NCI-H82 (cell line): ENCODE results near the gene ZIC4.

Source experiments
- DNase-seq: peaks from one replicate; lab custom pipeline; 2025; lab: John Stamatoyannopoulos, UW

The ZIC4 gene

DNA sequence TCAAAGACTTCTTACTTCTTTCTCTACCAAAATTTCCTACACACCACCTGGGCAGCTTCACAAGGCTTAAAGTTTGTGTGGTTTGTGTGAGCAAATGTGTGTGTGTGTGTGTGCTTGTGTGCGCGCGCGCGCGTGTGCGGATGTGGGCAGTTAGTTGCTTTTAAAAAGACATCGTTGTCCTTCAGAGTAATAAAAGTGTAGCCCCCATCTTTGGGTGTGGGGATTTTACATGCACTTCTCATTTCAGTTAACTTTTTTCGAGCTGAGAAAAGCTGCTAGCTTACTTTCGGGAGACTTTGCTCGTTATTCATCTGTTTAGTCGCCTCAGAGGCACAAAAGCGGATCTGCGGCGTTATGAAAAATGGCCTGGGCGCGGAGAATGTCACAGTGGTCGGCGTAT, 36.0 kb downstream of the ZIC4 start:
- DNase-seq: no peak

DNA sequence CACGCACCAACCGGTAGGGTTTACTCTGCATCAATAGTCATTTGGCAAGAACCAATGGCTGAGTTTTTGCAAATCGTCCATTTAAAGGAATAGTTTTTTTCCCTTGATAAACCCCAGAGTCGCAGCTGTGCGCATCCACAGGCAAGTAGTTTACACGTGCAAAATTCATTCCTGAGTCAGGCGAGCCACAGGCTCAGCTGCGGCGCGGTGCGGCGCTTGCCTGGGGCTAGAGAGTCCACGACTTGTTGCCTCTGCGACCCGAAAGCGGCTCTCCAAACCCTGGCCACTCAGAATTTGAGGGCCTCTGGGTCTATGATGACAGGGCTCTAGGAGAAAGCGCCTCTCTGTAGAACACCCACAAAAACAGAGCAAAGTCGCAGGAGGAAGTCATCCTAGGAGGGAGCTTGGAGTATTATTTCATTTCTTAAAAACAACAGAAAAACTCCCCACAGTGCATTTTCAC, 36.7 kb downstream of the ZIC4 start:
- peak; percentile 16 for DNase-seq

DNA sequence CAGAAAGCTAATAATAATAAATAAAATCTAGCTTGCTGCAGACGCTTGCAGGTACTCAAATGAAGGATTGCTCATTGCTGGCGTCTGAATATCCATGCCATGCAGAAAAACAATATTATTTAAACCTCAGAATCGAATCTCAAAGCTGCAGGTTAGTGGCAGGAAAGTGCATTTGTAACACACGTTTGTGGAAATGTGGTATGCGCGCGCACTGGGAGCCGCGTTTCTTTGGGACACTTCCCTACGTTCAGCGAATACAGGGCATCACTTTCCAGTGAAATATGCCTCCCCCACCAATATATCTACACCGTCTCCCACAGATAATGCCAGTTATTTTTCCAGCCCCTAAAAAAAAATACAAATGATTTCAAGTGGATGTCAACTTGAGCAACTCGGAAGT, 37.1 kb downstream of the ZIC4 start:
- no peak for DNase-seq

DNA sequence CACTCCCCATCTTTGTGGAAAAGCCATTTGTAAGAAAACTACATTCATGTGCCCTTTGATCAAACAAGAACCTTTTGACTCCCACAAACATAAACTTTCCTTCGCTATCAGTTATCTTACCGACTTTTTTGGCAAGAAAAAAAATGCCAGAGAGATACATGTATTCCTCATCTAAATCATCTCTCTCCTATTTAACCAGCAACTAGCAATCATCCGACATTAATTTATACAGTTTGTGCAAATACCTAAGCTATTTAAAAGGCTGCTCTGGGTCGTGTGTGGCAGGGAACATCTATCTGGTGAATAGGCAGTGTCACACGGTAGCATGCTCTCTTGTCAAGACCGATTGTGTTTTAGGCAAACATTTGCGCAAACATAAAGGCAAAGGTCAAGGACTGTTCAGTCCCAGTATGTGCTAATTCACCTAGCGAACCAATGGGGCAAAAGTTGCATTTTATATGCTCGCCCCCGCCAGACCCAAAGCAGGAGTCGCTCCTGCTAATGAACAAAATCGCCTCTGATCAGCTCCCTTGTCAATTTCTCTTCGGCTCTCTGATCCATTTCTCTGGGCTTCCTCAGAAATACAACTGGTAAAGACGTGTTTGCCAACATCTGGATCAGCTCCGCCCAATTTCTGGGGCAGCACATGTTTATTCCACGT, 37.7 kb downstream of the ZIC4 start:
- peak; percentile 38 for DNase-seq

DNA sequence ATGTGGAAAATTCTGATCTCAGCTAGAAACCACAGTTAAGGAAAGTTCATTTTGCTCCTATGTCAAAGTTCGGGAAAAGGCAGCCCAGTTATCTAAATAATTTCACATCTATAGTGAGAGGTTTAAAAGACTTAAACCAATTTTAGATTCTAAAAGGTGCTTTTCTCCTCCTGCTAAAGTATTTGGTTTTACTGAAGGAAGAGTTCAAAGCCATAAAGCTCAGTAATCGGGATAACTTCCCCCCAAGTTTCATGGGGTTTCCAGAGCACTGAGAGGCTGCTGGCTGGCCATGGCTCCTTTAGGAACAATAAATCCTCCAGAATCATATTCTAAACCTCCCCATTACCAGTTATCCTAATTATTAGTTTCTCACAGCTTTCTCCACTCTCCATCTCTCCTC, 38.2 kb downstream of the ZIC4 start:
- DNase-seq: no peak

DNA sequence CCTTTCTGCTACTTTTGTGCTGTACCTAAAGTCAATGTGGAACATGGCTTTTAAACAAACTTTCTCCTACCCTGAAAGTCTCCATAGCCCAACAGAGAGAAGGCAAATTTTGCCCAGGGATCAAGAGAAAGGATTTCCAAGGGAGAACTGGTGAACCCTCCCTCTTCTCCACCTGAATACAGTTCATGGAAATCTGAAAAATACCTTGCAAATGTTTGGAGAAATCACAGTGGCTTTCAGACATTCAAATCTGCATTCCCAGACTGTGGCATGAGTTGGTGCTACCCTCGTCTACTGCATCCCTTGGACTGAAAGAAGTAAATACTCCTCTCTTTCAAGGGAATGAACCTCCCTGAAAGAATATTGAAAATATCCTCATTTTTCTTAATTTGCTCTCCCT, 38.7 kb downstream of the ZIC4 start:
- no peak for DNase-seq

DNA sequence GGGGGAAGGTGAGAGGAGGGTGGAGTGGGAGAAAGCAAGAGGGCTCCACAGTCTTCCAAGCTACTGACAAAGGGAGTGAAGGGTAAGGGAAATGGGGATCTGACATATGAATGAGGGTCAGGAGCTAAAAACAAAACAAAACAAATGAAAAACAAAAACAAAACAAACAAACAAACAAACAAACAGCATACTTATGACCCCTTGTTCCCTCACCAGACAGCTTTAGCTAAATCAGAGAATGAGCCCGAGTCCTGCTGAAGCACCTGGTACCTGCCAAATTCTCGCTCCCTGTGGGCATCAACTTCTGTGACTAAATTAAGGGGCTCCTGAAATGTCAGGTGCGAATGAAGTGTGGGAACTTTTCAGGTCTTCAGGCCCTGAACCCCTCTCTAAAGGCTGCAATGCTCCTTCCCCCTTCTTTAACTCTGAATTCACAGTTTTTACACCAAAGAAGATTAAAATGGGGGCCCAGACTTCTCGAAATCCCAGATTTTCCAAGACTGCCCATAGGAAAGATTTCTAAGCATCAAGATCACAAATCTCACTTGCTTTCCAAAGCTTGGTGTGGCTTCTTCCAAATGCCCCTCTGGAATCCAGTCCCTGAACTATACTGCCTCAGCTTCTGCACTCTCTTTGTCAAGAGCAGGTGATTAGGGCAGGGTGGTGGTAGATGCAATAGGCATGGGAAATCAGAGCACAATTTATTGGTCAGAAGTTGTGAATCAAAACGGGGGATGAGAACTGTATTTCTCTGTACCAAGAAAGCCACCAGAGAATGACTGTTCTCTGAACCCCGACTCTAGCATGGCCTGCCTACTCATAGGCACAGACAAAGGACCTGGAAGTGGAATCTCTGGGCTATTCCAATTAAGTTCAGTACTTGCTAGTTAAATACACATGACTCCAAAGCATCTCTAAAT, 40.9 kb downstream of the ZIC4 start:
- DNase-seq: no peak

DNA sequence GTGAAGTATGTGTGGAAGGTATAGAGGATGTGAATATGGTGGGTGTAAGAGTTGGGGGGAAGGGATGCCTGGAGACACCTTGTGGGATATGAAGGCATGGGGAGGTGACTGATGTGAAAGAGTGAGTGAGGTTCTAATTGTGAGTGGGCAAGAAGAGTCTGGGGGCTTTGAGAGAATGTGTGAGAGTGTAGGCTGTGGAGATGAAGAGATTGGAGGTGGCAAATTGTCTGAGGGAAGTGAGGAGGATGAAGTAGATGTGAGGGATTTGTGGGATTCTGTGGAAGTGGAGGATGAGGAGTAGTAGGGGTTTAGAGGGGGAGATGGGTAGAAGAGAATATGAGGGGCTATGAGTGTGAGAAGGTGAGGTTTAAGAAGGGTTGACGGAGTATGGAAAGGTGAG, 41.6 kb downstream of the ZIC4 start:
- DNase-seq: no peak

DNA sequence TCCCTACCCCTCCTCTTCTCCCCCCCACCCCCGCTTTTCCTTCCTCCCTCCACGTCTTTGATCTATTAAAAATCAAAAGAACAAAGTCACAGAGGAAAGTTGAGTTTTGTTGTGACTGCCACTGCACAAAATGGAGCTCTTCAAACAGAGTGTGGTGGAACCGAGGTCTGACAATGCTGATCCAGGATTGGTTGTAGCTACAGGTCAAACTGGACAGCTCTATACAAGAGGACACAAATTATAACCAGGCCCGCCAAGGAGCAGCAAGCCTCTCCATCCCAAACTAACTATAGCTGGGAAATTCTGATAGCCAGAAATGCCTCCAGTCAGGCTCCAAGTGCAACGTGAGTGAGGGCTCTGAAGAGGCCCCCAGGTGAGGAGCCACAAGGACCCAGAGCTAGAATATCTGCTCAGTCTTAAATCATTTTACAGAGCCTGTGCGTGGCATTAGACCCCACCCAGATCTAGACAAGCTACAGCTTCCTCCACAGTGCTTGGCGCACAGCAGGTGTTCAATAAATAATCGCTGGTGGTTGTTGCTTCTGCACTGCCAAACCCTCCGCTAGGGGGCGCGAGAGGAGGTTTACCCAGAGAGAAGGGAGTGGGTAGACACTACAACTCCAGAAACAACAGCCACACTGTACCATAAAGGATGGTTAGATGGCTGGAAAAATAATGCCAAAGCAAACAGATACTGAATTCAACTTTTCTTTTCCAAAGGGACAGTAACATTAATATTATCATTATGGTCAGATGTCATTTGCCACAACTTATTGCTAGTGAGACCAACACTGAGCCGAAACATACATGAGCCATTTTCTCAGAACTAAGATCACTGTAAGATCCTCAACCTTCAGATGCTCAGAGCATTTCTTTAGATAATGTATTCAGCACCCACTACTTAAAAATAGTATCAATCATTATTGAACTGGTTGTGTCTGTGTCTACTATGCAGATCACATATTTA, 44.6 kb downstream of the ZIC4 start:
- DNase-seq: peak; percentile 80

DNA sequence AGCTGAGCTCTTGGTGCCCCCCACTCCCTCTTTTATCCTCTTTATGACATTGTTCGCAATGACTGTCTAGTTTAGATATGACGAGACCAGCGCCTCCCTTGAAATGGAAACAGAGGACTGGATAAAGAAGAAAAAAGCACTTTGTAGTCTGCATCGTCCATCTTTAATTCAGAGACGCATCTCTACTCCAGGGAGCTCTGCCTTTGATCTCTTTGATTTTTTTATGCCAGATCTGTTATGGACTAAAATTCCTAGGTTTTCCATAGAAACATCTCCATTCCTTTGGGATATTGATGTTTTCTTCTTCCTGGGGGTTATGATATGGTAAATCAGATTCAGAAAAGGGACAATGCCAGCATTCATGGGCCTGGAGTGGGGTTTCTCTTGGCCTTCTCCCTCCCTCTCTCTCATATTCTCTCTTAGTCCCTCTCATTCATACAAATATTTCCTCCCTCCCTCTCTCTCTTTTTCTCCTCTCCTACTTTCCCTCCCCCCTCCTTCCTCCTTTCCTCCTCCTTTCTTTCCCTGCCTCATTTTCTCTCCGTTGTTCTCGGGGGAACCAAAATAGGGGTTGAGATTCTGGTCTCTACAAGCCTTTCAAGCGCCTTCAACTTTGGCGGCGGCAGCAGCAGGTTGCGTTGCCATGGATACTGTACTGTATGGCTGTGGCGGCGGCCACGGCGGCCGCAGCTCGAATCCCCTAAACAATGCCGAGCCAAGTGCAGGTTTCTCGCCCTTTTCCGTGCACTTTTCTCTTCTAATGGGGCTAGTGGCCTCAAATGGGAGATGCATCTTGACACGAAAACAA, 45.5 kb downstream of the ZIC4 start:
- no peak for DNase-seq

DNA sequence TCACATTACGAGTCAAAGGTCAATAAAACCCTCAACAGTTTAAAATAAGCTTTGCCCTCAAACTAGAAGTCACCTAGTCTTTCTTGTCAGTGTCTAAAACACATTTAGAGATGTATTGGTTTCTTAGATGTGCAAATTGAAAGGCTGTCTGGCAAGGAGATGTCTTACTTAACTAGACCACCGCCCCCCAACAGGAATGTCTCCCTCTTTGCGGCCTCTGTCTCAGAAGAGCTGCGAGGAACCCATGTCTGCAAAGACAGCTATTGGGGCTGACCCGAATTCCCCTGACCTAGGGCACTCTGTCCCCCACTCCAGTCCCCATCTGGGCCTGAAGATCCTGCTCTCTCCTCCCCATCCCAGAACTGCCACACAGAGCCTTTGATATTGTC, 46.3 kb downstream of the ZIC4 start:
- no peak for DNase-seq

DNA sequence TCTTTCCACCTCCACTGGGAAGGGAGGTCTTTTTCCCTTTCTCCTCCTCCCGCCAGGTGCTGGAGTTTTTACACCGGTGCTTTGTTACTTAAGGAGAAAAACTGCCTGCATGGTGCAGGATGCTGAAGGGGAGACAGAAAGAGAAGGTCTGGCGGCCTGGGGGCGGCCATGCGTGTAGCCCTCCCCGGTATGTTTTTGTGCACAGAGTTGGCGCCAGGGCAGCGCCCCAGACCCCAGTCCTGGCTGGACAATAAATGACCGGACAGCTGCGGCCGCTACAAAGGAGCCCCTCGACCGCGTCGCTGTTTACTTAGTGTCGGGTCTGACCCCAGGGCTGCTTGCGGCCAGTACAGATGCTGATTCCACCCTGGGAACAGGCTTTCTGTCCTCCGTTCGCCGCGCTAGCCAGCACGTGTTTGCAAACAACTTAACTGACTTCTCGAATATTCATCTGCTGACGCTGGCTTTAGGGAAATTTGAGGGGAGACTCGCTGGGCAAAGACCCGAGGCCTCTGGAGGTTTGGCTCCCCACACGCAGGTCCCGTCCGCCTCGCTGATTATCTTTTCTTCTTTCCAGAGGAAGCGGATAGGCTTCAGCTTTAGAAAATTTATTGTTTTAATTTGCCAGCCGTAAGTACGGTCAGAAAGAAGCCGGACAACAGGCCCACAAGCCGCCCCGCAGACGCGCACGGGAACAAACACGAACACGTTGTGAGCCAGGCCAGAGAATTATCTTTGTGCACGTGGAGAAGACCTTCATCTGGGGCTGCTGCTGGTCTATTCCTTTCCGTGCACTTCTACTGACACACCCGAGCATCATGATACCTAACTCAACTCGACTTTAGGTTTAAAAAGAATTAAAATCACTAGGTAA, 46.9 kb downstream of the ZIC4 start:
- no peak for DNase-seq

DNA sequence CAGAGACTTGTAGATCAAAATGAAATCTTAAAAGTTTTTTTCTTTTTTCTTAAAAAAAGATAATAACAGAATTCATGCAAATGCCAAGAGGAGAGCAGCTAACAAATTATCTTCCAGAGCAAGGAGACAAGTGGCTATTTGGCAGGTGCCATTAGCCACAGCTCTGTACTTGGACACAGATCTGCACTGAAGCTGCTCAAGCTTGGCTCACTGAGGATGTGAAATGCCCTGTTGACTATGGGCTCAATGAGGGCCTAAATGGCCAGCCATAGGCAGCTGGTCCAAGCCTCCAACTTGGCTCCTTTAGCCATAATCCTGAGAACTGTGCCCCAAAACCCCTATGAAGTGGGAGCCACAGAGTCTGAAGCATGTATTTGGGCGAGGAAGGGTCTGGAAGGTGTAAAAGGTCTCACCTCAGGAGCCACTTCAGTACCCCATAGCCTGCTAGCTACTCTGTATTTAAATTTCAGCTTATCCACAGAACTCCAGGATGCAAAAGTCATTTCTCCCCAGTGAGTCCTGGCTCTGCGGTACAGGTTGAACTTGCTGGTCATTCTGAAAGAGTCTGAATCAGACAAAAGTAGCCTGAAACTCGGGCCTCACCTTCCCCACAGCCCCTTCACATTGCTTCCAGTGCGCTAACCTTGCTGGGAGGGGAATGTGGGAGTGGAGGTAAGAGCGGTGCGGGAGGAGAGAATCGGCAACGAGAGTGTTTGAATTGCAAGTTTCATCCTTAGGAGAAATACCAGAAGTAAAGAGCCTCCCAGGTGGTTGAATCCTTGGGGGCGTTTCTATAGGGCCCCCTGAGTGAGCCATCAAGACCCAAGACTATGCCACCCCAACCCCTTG, 48.0 kb downstream of the ZIC4 start:
- no peak for DNase-seq

DNA sequence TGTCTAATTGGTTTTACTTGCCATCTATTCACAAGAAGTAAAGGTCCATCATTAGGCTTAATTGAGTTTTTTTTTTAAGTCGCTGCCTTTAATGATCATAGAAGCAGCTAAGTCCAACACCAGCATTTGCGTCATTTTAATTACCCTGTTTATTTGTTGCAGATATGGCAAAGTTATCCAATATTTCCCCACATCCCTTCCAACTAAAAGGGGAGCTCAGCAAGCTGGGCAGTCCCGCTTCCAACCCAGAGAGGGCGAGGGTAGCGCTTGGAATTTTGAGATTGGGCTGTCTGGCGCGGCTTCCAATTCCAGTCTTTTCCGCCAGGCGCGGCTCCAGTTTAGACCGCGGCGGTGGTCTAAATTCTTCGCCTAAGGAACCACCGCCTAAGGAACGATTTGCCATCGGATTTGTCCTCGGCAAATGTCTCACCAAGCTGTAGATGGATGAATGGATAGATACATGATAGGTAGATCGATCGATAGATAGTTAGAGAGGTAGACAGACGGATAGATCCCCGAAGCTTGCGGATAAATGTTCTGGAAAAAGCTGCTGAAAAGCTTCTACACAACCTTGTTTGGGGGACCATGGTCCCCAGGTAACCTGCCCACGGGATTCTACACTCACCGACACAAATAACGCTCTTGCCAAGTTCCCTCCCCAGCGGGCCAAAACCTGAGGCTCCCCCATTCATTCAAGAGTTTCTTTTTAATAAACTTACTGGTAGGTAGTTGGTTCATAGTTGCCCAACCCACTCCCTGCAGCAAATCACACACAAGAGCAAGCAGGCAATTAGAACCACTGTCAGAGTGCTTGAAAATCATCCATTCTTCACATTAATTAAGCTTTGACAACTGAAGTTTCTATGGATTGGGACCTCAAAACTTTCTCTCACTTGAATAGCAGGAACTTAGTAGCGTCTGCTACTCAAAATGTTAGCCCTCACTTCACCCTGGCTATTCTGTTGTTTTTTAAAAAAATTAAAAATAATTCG, 49.1 kb downstream of the ZIC4 start:
- DNase-seq: peak; percentile 29

DNA sequence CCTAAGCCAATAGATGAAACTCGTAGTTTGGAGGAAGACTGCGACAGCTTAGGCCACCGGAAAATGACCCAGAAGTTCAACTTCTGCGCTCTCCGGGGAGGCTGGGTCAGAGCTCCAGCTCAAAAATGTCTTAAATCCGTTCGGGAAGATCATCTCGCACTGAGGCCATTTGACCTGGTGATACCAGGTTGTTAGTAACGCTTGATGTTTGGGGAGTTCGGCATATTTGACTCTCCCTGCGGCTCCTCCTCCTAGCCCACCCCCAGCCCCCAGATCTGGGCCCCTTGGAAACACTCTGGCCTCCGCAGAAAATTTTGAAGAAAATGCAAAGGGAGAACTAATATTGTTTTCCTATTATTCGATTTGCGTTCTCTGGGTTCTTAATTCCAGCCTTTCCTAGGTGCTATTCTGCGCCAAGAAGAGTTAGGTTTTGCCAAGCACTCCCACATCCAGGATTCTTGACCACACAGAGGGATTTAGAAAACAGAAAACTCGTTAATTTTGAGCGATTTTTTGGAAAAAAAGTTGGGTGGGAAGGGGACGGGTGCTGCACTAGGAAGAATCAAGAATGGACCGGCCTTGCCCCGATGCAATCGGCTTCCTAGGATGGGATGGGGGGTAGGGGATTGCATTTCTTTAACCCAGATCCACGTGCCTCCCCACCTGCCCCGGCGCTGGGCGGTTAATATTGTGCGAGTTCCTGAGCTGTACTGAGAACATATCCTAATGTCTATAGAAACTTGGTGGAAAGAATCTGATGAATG, 50.0 kb downstream of the ZIC4 start:
- no peak for DNase-seq

DNA sequence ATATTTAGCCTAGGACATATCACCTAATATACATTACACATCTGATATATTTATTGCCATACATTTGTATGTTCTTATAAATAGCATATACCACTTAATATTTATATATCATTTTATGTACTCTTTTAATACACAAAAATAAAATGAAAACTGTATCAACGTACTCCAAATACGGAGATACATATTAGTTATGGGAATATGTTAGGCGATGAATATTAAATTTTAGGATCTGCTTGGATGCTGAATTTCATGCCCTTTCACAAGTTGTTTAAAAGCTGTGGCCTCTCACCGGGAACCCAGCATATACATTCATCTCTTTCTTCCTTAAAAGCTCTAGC, 50.6 kb downstream of the ZIC4 start:
- no peak for DNase-seq

DNA sequence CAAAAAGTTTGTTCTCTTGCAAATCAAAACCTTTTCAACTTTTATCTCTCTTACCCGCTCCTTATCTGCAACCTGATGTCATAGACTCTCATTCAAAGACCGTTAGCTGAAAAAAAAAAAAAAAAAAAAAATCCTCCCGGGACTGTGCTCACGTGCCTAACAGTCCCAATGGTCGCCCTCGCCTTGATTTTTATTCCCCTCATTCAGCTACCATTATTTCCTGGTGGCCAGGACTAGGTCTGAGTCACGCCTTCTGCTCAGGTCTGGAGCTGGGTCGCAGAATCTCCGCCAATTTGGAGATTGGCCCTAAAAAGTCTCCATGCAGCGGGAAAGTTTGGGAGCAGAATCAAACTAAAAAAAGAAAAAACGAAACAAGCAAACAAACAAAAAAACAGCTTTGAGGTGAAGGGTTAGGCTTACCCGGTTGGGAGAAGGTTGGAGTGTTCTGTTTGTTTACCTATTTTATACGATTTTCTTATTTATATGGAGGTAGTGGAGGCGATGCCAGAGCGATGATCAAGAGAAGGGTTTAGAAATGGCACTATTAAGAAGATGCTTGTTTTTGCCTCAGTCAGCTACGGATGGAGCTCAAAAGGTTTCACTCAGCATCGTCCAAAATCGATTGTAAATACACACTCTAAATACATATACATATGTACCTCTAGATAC, 51.1 kb downstream of the ZIC4 start:
- DNase-seq: no peak
